GM21390 (cell line): Measurements from ENCODE around the gene SSR2.
A peak's percentile ranks its signal among the peaks of the same experiment; 100 is the strongest.

Source experiments
- ATAC-seq: cut with Tn5 transposase; IDR thresholded peaks from one replicate; pipeline ENCODE4 v1.9.1; 2021; ENCODE audit not compliant: unreplicated experiment

SSR2 gene

GRCh38 chr1:155974208-155975115 lies 46.3 kb downstream of the SSR2 start:
- ATAC-seq: no peak

DNA sequence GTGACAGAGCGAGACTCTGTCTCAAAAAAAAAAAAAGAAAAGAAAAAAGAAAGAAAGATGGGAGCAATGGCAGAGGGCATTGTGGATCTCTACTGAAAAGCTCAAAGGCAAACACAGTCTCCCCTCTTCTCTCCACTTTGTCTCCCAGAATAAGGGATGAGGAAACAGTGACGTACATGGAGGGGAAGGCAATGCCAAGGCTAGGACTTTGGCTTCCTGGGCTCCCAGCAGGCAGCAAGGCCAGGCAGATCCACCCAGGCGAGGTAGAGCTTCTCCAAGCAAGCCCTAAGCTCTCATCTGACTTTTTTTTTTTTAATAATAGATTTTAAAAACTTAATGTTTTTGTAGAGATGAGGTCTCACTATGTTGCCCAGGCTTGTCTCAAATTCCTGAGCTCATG lies 47.0 kb downstream of the SSR2 start:
- ATAC-seq: no peak

GRCh38 chr1:155971910-155972809 lies 48.6 kb downstream of the SSR2 start:
- ATAC-seq: no peak

GRCh38 chr1:155970531-155971167 lies 50.1 kb downstream of the SSR2 start:
- peak; percentile 71 for ATAC-seq

GRCh38 chr1:155969377-155969791 lies 51.4 kb downstream of the SSR2 start:
- ATAC-seq: no peak

GRCh38 chr1:155968670-155969069 lies 52.1 kb downstream of the SSR2 start:
- ATAC-seq: no peak

DNA sequence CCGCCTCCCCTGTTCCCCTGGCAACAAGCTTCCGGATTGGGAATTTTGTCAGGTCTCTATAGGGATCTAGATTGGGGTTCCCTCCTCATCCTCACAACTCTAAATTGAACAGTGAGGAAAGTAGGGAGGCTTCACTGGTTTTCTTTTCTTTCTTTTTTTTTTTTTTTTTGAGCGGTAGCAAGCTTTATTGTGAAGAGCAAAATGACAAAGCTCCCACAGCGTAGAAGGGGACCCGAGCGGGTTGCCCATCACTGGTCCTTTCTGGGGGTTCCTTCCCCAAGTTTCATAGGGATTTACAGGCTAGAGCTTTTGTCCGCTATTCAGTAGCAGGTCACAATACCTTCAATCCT lies 52.7 kb downstream of the SSR2 start:
- ATAC-seq: no peak

GRCh38 chr1:155967341-155968050 lies 53.3 kb downstream of the SSR2 start:
- no peak for ATAC-seq

GRCh38 chr1:155966750-155967149 lies 54.0 kb downstream of the SSR2 start:
- no peak for ATAC-seq

DNA sequence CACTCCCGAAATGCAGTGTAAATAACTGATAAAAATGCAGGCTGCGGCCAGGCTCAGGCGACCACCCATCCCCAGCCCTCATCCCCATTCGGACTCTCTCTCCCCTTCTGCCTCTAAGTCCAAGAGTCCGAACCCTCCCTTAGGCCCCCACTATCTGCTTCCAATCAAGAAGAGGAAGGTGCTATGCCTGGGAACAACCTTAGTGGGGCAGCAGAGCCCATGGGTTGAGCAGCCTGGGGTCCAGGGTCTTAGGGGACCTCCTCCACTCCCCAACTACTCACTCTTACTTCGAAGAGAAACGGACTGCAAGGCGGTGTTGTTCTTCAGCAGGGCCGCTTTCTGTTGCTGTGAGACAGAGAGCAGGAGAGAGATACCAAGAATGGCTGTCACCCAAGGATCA lies 54.6 kb downstream of the SSR2 start:
- no peak for ATAC-seq

DNA sequence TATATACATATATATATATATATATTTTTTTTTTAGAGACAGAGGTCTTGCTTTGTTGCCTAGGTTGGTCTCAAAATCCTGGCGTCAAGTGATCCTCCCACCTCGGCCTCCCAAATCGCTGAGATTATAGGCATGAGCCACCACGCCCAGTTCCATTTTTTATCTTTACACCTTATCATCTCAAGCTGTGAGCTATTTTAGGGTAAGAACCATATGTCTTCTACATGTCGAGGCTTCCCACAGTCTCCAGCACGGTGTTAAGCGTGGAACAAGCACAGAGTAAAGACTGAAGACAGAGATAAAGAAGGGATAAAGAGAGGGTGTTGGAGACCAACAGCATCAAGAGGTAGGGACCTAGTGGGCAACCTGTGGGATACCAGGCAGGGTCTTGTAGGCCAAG lies 56.6 kb downstream of the SSR2 start:
- ATAC-seq: no peak

GRCh38 chr1:155962599-155963211 lies 58.0 kb downstream of the SSR2 start:
- ATAC-seq: no peak

DNA sequence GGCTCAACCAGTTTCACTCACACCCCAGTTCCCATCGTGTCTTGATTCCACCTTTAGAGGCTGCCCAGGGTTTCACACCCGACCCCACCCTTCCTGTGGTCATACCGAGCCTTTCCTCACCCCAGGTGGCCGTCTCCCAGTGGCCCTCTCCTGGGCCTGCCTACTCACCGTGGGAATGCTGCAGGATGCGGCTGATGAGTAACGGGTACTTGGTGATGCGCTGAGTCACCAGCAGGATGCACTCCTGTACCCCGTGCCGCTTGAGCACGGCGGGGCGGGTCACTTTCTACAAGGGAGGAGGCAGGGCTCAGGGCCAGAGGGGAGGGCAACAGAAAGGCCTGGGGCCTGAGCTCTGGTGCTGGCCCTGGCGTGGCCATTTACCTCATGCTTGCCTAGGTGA lies 58.8 kb downstream of the SSR2 start:
- ATAC-seq: no peak

DNA sequence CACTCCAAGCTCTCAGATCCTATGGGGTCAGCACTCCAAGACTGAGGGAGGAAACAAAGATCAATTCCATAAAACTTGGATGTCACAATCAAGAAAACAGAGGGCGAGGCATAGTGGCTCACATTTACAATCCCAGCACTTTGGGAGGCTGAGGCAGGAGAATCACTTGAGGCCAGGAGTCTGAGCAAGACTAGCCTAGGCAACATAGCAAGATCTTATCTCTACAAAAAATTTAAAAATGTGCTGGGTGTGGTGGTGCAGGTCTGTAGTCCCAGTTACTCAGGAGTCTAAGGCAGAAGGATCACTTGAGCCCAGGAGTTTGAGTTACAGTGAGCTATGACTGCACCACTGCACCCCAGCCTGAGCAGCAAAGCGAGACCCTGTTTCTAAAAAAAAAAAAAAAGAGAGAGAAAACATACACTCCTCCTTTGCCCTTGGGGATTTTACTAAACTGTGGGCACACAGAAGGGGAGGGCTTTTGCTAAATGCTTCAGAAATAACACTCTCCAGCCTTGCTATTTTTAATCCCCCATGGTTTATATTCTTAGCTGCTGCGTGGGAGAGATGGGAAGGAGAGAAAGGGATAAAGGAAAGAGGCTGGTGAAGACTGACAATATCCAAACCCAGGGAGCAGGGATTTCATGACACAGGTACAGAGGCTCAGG lies 60.5 kb downstream of the SSR2 start:
- no peak for ATAC-seq
